Limb (tissue), 2 donors: ENCODE measurements around the gene SRPK2.

Experiments used
- DNase-seq, 2 donors: peaks; one replicate each; pipeline ENCODE4 v3.0.0-alpha.2; 2016; ENCODE audit errors: extremely low spot score in 2 of 2

SRPK2 gene

DNA sequence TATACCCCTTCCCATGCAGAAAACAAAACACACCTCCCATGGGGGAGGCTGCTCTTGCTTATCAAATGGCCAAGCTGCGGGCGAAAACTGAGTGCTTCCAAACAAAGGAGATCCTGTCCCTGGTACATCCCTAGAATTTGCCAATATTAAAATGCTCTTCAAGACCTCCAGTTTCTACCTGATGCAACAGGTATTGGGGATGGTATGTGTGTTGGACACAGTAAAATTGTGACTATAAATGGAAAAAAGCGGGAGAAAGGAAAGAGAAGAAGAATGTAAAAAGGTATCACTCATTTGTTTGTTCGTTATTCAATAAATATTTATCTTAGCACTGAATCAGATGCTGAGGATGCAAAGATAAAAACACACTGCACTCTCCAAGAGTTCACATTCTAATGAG, 250.8 kb downstream of the SRPK2 start:
- no peak for DNase-seq

DNA sequence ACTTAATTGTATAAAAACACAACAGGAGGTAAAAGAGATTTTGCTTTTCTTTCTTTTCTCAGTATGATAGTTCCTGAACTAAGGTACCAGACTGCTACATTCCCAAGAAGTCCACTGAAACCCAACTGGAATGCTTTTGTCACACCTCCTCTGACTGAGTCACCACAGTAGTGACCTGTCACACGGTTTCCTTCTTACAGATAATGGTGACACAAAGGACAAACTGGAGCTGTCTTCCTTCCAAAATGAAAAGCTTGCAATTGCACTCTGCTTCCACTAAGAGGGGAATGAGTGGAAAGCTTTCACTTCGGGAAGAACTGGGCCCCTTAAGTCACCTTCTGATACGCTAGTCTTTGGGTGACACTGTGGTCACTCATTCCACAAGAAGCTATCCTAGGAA, 252.5 kb downstream of the SRPK2 start:
- DNase-seq = no peak

DNA sequence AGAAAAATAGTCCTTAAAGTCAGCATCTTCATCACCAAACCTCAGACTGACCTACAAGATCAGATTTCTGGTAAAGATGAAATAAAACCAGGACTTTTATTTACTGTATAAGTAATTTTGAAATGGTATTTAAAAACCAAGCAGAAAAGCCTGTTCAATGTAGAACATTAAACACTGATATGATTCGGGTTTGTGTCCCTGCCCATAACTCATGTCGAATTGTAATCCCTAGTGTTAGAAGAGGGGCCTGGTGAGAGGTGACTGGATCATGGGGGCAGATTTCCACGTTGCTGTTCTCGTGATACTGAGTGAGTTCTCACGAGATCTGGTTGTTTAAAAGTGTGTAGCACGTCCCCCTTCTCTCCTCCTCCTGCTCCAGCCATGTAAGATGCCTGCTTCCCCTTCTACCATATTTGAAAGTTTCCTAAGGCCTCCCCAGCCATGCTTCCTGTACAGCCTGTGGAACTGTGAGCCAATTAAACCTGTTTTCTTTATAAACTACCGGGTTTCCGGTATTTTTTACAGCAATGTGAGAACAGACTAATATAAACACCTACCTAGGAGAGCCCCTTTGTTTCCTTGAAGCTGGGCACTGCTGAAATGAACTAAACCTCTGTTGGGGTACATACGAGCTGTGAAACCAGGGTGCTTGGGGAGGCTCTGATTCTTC, 254.6 kb downstream of the SRPK2 start:
- DNase-seq = no peak

DNA sequence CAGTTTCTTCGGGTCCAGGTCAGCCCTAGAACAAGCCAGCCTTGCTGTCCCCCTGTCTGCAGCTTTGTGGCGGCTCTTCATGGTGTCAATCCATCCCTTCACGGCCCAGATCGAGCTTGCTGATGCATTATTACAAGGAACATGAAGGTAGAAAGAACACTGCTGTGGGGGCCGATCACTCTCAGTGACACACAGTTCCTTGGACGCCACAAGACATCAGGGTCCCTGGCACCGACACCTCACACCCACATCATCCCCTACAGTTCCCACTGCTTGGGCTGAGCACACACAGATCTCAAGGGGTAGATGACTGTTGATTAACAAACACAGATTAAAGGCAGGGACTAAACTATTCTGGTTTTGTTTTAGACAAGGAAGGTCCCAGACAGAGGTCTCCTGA, 255.4 kb downstream of the SRPK2 start:
- no peak for DNase-seq

DNA sequence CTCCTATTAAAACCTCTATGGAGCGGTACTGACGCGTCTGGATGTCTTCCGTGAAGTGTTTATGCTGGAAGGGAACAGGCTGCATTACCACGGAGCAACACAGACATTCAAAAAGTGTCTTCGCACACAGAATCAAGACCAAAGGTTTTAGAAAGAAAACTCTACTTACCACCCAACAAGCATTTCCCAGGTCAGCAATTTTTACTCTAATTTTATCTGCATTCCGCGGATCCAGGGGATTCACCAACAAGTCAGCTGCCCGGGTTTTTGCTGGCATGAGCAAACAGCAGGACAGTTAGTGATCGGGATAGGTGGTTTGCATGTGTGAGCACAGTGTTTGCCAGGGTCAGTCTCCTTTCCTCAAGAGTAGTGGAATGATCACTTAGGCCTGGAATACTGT, 255.9 kb downstream of the SRPK2 start:
- no peak for DNase-seq

DNA sequence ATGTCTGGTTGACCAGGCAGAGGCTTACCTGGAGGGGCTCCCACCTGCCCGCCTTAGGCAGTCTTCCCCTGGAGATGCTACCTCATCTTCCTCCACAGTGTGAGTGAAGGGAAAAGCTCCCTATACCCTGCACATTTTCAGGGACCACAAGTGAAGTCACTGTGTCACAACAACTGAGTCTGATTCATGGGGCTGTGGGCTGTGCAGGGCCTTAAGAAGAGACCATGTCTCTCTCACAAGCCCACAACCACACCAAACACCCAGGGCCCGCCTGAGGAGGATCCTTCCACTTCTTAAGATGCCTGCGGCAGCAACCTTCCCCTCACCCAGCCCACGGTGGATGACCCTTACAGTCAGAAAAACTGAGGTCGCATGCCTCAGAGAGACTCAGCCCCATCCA, 256.4 kb downstream of the SRPK2 start:
- no peak for DNase-seq

DNA sequence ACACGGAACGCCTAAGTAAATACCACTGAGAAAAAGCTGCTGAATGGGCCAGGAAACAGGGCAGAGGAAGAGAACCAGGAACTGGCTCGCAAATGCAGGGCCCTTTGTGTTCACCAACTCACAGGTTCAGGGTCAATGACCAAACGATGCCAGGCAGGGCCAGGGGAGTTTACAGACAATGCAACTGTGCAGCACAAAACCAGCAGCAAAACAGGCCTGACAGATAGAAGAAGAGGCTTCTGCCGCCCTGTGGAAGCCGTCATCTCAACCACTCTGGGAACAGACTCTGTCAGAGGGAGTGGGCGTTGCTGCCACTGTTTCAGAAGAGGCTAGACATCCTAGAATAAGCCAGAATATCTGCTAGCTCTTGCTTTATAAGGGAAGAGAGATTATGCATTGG, 256.8 kb downstream of the SRPK2 start:
- DNase-seq = no peak

DNA sequence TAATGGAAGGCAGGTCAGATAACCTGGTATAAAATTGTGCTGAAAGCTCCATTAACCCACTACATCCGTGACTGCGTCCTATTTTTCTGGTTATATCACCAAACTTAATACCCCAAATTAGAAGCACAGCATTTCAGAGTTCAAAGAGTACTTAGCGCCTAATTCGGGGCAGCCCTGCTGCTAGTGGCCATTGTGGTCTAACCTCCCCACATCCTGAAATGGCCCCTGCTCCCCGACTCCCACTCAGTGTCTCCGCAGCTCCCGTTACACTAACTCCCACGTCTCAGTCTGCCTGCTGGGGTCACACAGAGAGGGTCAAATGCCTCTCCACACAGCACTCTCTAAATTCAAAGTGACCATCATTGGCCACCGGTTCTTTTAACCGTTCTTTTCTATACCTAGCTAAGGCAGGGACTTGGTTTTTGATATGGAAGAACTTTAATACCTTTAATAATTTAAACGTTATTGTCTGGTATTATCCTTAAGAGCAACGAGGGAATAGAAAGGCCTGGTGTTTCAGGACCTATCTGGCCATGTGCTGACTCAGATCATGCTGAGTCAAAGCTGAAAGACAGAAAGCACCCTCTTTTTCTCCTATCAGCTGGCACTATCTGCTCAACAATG, 257.6 kb downstream of the SRPK2 start:
- DNase-seq = no peak

DNA sequence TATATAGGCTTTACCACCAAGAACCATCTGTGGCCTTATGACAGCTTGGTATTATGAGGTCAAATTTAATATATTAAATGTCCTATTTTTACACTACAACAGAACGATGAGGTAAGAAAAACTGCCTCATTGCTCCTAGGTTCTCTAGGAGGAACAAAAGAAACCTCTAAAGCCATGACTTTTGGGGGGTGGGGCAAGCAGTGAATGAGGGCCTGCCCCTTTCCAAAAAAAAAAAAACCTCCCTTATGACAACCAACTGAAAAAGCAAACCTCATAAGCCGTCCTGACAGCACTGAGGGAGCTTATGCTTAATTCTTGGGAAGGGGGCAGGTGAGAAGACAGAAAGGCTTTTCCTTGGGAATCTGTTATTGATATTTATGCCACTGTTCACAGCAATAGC, 258.1 kb downstream of the SRPK2 start:
- DNase-seq = no peak

DNA sequence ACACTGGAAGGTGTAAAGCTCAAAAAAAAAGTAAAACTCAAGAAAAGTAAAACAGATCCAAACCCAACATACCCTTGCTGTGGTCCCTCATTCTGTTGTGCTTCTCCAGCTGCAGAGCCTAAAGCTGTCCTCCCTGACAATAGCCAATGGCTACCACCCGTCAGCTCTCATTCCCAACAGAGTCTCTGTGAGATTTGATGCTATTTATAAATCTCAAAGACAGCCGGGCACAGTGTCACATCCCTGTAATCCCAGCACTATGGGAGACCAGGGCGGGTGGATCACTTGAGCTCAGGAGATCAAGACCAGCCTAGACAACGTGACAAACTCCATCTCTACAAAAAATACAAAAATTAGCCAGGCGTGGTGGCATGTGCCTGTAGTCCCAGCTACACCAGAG, 258.7 kb downstream of the SRPK2 start:
- no peak for DNase-seq

DNA sequence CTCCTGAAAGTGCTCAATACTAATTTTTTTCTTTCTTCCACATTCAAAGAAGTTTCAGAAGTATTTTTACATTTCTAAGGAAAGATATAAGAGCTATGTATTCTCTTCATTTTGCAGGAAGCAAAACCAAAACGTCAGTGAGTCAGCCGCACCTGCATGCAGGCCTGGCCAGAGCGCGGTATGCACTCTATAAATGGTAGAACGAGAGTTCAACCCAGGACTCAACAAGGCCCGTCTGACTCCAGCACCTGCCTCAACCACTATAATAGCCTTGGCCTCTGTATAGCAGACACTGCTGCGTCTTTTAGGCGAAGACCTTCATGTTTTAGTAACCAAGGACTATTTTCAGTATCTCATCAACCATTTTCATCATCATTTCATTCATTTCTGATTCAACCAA, 261.5 kb downstream of the SRPK2 start:
- DNase-seq = no peak

DNA sequence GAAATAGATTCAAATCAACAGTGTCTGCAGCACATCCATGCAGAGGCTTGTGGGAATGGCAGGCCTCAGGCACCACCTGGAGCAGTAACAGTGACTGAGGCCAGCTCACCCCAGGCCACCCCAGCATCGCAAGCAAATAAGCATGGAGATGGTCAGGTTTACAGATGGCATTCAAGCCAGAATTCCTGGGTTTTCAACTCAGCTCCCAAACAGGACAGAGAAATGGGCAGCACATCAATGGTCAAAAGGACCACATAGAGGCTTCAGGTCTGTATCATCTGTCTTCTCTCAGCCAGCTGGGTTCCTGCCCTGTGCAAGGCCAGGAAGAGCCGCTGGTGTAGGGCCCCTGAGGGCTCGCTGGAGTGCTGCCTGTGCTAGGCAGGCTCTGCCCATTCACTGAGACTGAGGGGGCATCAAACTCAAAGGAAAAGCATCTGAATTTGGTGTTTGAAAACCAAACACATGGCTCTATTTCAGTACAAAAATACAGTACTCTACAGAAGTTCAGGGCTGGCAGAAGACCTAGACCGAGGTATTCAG, 262.2 kb downstream of the SRPK2 start:
- no peak for DNase-seq

DNA sequence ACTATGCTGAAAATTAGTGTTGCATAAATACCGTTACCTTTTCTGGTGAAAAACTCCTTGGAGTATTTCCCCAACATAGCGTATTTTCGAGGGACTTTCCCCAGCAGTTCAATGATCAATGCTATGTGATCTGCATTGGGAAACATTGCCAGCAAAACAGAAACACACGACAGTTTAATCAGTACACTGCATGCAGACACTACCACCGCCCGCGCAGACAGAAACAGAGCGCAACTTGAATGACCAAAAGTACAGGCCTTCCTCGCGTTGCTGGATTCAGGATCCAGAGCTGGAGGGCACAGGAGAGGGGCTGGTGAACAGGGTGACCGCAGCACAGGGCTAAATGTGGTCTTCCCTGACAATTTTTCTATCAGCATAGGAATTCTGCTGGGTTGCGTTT, 263.0 kb downstream of the SRPK2 start:
- DNase-seq = no peak

DNA sequence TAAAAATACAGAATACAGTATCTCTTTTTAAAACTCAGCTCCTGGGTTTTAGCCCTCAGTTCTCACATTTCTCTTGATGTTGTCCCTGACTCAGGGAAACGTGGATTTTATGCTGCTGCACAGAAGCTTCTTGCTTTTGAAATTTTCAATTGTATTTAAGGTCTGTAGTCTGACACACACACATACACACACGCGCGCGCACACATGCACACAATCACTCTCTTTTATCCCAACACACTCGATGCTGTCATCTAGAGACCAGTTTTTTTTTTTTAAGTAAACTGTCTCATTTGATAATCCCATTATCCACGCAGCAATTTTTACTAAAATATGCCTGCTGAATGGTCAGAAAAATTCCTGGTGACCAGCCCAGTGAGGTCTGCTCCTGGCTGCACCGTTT, 266.1 kb downstream of the SRPK2 start:
- DNase-seq = no peak

DNA sequence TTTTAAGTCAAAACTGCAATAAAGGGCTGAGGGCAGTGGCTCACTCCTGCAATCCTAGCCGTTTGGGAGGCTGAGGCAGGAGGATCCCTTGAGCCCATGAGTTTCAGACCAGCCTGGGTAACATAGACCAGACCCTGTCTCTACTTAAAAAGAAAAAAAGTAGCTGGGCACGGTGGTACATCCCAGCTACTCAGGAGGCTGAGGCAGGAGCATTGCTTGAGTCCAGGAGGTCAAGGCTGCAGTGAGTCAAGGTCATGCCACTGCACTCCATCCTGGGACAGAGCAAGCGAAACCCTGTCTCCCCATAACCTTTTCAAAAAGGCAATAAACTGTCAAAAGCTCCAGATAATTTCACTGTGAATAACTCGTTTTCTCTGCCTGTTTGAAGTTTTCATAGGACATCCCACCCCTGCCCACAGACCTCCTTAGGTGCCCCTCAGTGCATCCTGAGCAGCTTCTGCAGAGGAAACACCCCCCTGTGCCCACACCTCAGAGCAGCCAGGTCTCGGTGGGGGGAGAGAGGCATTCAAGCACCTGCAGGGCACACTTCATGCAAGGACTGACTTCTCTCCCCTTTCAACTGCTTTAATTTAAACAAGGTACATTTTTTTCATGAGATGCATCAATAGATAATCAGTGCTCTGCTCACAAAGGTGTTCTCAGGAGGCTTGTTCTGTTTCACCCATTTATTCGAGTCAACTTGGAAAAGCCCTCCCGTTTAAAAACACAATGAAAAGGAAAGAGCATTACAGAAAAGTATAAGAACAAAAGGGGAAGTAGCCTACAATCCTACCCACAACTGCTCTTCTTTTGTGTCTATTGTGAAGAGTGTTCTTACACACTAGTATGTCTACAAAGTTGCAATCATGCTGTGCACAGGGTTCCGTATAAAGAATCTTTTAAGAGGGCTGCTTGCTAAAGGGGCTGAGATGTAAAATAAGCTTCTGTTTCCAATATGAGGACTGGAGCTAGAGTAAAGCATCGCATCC, 269.8 kb downstream of the SRPK2 start:
- DNase-seq = no peak

DNA sequence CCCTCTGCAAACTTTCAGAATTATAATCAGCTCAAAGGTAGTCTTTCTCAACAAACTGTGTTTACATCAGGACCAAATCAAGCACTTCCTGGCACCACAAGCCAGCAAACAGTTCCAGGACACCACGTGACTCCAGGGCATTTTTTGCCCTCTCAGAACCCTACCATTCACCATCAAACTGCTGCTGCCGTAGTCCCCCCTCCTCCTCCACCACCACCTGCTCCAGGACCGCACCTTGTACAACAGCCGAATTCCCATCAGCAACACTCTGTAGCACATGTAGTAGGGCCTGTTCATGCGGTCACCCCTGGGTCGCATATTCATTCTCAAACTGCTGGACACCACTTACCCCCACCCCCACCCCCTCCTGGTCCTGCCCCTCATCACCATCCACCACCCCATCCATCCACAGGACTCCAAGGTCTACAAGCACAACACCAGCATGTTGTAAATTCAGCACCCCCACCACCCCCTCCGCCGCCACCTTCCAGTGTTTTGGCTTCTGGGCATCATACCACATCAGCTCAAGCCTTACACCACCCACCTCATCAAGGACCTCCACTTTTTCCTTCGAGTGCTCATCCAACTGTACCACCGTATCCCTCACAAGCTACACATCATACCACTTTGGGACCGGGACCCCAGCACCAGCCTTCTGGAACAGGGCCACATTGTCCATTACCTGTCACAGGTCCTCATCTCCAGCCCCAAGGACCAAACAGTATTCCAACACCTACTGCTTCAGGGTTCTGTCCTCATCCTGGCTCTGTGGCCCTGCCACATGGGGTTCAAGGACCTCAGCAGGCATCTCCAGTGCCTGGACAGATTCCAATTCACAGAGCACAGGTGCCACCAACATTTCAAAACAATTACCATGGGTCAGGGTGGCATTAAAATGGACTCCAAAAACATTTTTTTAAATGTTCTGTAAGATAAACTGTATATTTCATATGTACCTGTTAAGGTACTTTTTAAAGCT, 276.0 kb downstream of the SRPK2 start:
- DNase-seq = no peak

DNA sequence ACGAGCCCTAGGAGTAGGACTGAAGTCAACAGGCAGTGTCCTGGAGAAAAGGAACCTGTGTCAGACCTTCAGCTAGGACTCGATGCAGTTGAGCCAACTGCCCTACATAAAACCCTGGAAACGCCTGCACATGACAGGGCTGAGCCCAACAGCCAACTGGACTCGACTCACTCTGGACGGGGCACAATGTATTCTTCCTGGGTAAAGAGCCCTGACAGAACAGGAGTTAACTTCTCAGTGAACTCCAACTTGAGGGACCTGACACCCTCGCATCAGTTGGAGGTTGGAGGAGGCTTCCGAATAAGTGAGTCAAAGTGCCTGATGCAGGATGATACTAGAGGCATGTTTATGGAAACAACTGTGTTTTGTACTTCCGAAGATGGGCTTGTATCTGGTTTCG, 281.3 kb downstream of the SRPK2 start:
- no peak for DNase-seq

DNA sequence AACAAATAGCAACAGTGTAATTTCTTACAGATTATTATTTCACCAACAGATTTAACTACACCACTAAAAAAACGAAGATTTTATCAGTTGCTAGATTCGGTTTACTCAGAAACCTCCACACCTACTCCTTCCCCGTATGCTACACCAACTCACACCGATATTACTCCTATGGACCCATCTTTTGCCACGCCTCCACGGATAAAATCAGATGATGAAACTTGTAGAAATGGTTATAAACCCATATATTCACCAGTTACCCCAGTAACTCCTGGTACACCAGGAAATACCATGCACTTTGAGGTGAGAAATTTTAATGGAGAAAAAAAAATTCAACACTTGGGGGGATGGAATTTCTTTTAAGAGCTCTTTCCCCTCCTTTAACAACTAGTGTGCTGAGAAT, 282.2 kb downstream of the SRPK2 start:
- no peak for DNase-seq

DNA sequence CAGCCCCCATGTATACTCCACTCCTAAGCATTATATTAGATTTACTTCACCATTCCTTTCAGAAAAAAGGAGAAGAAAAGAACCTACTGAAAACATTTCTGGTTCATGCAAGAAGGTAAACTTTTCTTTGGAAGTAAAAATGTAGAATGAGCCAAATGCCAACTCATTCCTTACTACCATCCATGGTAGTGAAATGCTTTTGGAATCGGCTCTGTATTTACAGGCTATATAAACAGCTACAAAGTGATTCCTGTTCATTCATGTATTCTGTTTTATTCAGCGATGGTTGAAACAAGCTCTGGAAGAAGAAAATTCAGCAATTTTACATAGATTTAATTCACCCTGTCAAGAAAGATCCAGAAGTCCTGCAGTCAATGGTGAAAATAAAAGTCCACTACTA, 283.1 kb downstream of the SRPK2 start:
- DNase-seq = no peak

DNA sequence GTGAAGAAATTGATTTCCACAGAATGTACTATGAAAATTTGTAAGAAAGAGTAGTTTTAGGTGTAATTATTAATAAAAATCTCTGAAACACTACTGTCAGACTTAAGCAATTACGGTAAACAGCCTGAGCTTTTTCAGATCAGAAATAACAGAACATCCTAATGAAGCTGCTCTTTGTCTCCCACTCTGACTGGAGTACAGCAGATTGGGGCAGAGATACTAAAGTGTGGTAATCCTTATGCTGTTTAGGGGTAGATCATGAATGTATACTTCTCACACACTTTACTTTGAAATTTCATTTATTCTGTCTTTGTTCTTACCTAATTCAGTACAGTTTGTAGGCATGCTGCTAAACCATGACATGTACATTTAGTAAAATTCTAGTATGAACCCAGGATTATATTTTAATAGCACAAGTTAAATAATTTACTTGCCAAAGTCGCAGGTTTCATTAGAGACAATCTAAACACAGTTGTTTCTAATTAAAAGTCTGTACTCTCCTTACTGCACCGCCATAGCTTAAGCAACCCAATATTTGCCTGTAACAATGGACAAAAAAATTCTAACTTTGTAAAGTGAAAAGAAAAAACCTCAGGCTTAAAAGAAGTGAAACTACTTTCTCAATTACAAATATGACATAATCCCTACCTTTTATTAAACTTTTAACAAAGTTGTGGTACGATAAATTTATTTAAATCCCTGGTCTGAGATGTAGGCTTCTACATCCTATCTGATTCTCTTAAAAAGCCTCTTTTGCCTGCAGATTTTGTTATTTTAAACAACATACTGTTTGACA, 286.0 kb downstream of the SRPK2 start:
- DNase-seq = no peak
